IPS DF 4.7 (cell line): ENCODE data around the gene OSBPL3.

Experiments used
- DNase-seq: peaks from one replicate; pipeline ENCODE4 v3.0.0-alpha.2; 2013; ENCODE audit warnings: low spot score; ENCODE audit errors: extremely low read depth

The OSBPL3 gene

DNA sequence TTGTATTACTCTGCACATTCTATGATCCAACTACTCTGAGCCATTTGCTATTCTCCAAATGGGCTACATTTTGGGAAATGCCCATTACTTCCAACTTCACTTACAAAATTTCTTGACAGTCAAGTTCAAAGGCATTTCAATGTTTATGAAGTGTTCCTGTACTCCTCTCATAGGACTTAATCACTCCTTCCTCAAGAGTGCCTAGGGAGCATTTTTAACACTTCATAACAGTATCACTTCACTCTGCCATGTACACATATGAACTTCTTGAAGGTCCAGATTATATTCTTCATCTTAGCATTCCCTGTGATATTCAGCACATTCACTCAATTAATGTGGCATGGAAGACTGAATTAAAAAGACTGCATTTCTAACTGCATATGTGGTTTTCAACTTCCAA, 21.6 kb downstream of the OSBPL3 start:
- no peak for DNase-seq

DNA sequence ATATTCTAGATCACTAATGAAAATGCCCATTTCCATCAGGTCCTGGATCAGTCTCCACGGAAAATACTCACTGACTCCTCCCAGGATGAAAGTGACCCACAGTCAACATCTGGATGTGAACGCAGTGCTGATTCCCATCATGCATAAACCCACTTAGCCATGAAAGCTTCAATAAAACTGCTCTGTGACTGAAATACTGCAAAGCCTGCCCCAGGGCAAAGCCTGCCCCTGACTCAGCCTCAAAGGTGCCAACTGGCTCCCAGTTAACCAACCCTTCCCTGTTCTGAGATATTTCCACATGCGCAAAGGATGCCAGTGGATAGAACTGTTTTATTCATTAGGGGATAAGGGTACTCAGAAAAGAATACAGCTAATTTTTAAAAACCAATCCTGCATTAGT, 24.0 kb downstream of the OSBPL3 start:
- DNase-seq: no peak

DNA sequence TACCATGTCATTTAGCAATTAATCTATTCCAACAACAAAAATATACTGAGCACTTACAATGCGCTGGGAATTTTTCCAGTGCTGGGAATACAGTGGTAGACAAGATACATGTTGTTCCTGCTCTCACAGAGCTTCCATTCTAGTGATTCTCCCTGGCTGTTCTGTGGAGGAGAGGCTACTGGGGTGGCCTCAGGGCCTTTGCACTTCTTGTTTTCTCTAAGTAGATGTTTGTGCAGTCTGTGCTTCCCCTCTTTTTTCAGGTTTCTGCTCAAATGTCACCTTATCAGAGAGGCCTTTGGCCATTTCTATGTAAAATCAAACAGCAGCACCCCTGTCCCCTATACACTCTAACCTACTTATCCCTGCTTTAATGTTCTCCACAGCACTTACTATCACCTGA, 24.7 kb downstream of the OSBPL3 start:
- DNase-seq: no peak

DNA sequence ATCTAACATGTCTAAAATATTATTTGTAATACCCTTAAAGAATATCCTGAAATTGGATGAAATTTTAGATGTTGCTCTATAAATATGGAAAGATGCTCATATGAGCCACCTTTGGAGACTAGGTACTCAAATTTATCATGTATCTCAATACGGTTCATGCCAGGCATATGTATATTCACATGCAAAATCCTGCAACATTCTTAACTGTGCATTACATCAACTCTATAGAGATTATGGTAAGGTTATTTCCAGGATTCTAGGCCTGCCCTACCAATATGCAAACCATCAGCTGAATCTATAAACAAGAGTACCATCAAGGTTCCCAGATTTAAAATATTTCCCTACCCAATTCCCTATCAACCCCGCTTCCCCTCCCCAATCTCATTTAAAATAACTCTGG, 27.5 kb downstream of the OSBPL3 start:
- DNase-seq: no peak

DNA sequence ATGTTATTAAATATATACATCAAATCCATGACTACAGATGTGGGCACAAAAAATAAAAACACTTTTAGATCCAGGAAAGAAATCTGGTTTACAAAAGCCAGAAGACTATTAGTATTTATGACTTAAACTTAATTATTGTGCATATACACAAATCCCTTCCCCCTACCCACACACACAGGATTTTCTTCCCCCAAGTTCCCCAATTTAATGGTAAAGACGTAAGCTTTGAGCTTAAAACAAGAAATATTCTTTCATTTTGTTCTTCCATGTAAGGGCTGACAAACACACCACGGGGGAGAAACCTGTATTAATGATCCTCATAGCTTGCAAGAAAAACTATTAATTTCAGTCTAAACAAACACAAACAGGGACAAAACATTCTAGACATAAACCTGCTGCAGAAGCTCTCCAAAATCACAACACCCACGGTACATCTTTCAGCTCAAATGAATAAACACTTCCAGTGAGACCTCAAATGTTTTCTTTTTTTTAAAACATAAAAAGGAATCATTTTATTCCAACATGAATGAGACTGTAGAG, 28.5 kb downstream of the OSBPL3 start:
- DNase-seq: no peak

DNA sequence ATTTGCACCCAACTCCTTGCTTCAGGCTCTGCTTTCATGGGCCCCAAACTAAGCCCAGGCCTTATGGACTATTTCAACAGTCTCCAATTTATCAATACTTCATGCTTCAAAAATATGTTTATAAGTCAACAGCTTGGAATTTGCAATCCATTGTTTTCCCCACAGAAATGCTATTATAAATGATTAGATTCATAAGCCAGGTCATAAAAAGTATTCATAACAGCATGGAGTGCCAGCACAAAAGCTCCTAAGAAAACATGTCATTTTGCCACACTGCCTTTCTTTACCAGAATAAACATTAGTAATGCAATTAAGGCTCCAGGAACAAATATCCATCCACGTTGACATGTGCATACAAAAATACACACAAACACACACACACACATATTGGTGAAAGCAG, 30.1 kb downstream of the OSBPL3 start:
- DNase-seq: no peak

DNA sequence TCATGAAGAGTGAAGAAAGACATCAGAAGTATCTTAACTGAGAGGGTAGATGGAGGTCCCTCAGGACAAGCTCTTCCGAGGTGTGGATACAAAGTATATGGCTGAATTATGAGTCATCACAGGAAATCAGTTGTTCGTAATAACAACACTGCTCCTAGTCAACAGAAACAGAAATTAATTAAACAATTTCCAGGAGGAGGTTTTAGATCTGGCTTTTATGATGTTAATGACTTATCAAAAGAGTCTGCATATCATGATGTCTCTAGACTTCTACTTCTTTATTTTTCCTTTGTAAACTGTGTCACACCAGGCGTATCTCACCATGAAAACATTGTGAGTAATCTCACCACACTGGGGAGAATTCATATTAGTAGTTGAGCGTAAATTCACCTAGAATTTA, 31.2 kb downstream of the OSBPL3 start:
- DNase-seq: no peak

DNA sequence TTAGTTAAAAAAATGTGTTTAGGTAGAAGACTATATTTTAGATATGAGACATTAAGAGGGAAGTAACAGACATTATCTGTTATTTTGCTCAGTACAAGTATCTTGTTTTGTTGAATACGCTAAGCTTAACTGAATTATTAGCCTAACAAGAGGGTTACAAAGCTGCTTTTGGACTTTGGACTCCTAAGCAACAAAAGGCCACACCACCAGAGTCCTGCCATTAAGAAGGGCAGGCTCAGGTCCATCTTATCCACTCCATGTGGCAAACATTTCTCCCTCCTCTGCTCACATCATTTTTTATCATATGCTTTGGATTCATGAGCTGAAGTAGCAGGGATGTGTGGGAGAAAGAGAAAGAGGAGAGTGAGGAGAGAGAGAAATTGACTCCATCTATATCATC, 33.5 kb downstream of the OSBPL3 start:
- no peak for DNase-seq

DNA sequence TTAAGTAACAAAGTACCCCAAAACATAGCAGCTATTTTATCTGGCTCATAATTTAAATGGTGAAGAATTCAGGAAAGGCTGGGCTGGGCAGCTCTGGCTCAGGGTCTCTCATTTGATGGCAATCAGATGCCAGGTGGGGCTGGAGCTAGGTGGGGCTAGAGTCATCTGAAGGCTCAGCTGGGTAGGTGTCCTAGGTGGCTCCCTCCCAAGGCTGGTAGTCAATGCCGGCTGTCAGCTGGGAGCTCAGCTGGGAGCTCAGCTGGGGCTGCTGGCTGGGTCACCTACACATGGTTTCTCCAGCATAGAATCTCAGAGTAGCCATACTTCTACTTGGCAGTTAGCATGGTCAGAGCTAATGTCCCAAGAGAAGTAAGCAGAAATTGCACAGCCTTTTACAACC, 34.1 kb downstream of the OSBPL3 start:
- no peak for DNase-seq

DNA sequence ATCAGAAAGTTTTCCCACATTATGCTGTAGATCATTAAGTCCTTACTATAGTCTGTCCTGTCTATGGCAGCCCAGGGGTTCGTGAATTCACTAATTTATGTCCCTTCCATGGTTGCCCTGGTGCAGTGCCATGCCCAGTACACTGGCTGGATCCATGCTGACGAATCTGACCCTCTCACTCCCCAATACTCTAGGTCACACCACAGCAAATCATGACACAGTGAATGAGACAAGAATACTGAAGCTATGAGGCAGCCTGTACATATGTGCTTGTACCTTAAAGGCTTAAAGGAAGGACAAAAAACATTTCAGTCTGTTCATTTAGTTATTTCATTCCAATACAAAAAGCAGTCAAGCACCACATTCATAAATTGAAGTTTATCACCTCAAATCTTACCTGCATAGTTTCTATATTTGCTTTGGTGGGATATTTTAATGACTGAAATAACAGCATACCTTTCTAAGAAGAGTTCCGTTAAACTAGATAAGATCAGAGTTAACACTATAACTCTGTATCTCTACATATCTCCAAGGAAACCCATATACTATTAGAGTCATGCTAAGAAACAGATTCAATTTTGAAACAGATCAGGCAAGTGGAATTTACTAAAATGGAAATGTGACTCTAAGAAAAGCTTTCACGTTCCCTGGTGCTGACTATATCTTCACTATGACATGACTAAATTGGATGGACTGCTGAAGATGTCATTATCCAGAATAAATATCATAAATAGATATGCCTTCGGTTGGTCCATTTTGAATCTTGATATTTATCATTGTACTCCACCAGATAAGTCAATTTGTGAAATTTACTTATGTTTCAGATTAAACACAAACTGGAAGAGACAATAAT, 36.7 kb downstream of the OSBPL3 start:
- DNase-seq: no peak

DNA sequence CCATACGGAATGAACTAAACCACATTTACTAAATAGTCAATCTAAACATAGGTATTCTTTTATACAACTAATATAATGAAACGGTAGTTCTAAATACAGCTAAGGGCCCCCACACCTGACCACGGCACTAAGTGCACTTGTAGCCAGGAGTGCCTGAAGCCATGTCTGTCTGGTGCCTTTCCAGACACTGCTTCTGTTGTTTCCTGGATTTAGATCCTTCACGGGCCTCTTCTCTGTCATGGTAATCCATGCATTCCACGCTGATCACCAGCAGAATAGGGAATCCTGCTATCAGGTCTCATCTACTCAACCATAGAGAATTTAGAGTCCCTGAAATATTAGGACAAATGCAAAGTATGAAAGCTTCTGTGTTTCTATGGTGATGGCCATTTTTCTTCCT, 37.8 kb downstream of the OSBPL3 start:
- no peak for DNase-seq

DNA sequence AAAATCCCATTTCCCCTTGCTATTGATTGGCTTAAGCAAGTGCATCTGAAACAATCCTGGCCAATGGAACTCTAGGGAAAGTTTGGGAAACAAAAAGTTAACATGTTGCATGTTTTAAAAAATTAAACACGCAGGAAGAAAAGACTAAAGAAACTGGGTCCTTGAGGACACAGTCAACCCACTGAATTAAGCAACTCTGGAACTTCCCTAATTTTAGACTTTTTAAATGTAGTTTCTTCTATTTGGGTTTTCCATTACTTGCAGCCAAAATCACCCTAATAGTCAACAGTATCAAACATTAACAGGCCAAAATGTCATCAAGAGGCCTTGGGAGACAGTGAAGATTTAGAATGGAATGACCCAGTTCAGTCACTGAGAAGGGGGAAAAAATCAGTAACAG, 40.6 kb downstream of the OSBPL3 start:
- no peak for DNase-seq

DNA sequence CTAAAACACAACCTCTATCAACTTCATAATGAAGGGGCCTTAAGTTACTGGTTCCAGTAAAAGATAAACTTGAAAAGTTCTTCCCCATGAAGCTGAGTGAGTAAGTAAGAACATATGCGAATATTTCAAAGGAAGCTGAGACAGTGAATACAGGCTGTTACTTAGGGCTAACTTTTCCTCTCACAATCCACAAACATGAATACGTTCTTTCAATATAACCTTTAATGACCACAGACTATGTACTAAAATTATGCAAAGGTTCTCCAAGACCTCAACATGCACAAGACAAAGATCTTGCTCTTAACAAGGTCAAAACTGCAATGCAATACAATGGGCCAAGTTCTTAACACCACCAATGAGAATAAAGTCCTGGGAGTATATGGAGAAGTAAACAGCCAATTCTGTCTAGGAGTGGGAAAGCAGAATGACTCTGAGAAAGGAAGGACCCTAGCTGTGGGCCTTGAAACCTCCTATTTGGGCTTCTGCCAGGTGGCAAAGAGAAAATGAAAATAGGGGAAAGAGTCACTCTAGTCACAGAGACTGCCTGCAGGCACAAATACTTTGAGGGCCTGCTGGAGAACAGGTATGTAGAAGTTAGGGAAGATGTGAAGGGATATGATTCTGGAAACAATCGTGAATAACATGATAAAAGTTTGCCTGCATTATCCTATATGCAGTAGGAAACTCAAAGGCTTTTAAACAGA, 43.7 kb downstream of the OSBPL3 start:
- no peak for DNase-seq

DNA sequence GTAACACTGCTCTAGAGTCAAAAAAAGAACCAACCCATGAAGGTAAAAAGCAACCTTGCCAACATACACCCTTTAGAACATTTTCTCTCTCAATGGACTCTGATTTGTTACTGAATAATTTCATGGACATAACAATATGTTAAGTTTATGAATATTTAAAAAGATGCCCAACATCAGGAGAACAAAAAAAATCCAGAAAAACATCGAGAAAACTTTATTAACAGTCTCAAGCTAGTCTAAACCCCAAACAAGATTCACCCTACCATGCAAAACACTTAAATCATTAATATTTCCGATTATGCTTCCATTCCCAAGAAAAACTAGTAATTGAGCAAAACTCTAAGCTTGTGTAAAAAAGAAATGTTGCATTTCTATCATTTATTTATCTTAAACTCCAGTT, 46.7 kb downstream of the OSBPL3 start:
- DNase-seq: no peak

DNA sequence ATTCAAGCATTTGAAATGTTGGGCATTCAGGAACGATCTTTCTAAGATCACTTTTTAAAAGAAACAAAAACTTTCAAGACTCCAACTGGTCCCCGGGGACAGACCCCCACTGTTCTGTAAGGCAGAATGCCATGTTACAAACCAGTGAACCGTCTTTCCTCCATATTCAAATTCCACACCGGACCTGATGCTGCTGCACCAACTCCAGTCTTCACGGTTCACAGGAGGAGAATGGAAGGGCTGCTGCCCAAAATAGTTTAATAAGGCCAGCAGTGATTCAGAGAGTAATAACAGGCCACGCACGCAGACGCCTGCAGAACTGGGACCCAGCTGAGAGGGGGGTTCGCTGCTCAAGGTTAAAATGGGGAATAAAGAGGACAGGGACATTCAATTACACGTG, 47.2 kb downstream of the OSBPL3 start:
- DNase-seq: no peak

DNA sequence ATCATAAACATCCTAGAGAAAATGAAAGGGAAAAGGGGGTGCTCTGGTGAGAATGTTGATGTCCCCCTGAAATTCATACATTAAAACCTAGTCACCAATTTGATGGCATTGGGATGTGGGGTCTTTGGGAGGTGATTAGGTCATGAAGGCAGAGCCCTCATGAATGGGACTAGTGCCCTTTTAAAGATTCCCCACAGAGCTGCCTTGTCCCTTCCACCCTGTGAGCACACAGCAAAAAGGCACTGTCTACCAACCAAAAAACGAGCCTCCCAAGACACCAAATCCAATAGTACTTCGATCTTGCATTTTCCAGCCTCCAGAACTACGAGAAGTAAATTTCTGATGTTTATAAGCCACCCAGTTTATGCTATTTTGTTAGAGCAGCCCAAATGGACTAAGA, 47.6 kb downstream of the OSBPL3 start:
- DNase-seq: no peak

DNA sequence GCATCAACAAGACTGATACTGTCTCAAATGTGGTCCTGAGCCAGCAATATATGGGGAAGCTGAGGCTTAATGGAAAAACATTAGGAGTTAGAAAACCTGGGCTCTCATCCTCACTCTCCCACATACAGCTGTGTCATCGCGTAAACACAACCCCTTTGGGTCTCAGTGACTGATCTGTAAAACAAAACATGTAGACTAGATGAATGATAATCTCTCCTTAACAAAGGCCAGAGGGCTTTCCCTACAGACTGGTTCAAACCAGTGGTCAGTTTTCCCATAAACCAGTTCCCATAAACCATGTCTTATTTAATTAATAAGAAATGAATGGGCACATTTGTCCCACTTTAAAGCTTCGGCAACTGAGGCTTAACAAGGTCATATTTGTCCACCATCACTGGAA, 48.1 kb downstream of the OSBPL3 start:
- DNase-seq: no peak

DNA sequence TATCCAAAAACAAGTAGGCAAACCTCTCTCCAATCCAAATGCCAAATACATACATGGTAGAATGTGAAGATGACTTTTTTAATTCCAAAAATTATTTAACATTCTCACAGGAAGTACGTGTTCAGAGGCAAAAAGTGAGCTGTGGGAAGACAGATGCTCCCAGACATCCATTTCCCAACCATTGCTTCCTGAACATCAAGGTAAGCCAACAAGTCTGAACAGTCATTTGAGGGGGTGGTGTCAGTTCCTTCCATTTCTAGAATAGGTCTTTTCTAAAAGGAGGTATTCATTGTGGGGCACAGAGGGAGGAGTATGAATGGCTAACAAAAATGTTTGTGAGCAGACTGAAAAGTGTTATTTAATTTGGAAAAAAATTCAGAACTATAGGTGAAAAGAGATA, 49.1 kb downstream of the OSBPL3 start:
- DNase-seq: no peak

DNA sequence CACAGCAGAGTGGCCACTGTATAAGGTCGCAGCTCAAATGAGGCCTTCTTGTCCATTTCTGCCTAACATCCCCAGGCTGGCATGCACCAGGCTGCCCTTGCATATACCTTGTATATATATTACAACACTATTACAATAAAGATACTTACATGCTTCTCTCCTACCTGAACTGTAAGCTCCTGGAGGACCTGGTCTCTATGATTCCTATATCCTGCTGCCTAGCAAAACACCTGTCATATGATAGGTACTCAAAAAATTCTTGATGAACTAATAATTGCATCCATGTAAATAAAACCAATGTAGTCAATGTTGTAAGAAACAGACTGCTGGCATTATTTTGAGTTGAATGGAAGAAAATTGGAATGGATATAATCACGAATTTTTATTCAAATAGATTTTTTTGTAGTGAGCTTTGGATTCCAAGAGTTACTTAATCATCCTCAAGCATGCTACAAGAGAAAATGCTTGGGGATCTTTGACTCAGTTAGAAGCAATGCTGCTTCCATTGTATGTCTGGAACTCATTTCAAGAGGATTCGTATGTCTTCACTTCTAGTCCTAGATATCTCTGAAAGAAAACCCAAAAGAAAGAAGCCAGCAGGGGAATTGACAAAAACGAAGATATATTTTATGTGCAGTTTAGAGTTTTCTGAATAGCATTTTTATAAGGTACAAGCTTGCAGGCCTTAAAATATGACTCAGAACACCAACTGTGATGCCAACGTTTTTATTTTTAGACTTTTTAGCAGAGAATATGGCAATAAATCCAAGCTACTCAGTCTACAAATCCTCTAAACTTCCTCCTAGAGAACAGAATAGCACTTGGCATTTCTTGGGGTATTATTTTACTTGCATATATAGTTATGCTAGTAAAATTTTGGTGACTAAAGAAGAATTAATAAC, 53.1 kb downstream of the OSBPL3 start:
- no peak for DNase-seq

DNA sequence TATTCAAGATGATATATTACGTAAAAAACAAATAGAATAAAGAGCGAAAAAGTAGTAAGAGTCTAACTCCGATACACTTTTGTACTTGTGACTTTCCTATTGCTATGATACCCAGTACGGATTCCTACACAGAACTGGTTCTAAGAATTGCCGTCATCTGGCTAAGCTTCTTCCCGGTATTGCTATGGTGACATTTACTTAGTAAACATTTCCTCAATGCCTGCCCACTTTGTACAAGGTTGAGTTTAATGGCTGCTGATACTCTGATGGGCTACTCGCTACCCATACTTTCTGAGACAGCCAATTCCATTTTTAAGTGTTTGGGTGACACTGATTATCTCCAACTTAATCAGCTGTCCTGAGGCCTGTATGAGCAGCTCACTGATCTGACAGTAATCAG, 55.6 kb downstream of the OSBPL3 start:
- no peak for DNase-seq

DNA sequence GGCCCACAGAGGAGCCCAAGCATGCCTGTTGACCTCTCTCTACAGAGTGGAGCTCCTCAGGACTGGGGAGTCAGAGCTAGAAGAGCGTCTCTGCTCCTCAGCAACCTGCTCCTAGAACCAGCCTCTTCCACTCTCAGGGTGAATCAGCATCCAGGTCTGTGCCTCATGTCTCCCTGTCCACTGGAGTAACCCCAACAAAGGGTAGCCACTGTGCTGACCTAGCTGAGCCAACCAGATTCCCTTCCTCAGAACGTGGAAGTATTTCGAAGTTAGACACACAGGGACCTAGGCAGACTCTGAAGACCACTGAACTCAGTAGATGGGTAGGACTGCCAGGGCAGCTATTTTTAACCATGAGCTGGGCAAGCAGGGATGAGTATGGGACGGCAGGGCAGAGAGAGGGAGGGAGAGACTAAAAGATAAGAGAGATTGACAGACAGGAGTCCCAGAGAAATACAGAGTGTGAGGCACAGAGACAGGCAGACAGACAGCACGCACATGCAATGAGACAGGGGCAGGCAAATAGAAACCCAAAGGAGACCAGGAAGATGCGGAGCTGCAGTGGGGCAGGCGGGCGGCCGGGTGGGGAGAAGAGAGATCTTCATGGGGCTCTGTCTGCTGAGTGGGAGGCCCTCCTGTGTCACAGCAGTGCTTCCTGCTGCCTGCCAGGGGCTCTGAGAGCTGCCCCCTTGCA, 56.7 kb downstream of the OSBPL3 start:
- DNase-seq: no peak
